Fibroblast of skin of abdomen (primary cell): ENCODE measurements around the gene CHGA.
A peak's percentile ranks its signal among the peaks of the same experiment; 100 is the strongest.

ENCODE experiments used
- DNase-seq: peaks from one replicate; pipeline ENCODE4 v3.0.0-alpha.2; 2013

The CHGA gene

GRCh38 chr14:92962031-92962830, 39.3 kb downstream of the CHGA start:
- DNase-seq: no peak

GRCh38 chr14:92962831-92963095, 39.8 kb downstream of the CHGA start:
- no peak for DNase-seq

GRCh38 chr14:92963301-92964123, 40.6 kb downstream of the CHGA start:
- no peak for DNase-seq

GRCh38 chr14:92964124-92965109, 41.5 kb downstream of the CHGA start:
- no peak for DNase-seq

- DNase-seq: no peak
Observed at GRCh38 chr14:92965281-92965680, 42.3 kb downstream of the CHGA start.

- peak; percentile 36 for DNase-seq
Observed at GRCh38 chr14:92967346-92967926, 44.5 kb downstream of the CHGA start.

- DNase-seq: no peak
Observed at GRCh38 chr14:92968291-92969020, 45.5 kb downstream of the CHGA start.

GRCh38 chr14:92969430-92969829, 46.5 kb downstream of the CHGA start:
- DNase-seq: no peak

GRCh38 chr14:92969871-92970270, 46.9 kb downstream of the CHGA start:
- no peak for DNase-seq

GRCh38 chr14:92970271-92970670, 47.3 kb downstream of the CHGA start:
- no peak for DNase-seq

GRCh38 chr14:92971601-92972180, 48.7 kb downstream of the CHGA start:
- DNase-seq: no peak

GRCh38 chr14:92973261-92973797, 50.4 kb downstream of the CHGA start:
- DNase-seq: no peak

GRCh38 chr14:92973798-92974372, 50.9 kb downstream of the CHGA start:
- DNase-seq: no peak

GRCh38 chr14:92974541-92975345, 51.8 kb downstream of the CHGA start:
- DNase-seq: no peak

GRCh38 chr14:92976268-92976667, 53.3 kb downstream of the CHGA start:
- no peak for DNase-seq

- no peak for DNase-seq
Observed at GRCh38 chr14:92978229-92979021, 55.5 kb downstream of the CHGA start.

- no peak for DNase-seq
Observed at GRCh38 chr14:92980866-92981265, 57.9 kb downstream of the CHGA start.

- no peak for DNase-seq
Observed at GRCh38 chr14:92981726-92982125, 58.8 kb downstream of the CHGA start.

- no peak for DNase-seq
Observed at GRCh38 chr14:92982956-92983355, 60.0 kb downstream of the CHGA start.
